H1 (cell line): ENCODE measurements around the gene TTBK1. TPM values are rescaled to one million over a fixed set of nuclear protein-coding genes. Genes with fewer than 3 reads are reported as not detected.

Experiments
- E2F6 ChIP-seq: IDR thresholded peaks from 2 replicates; pipeline ENCODE4 v1.6.1; 2012; ENCODE audit warnings: inconsistent platforms
- JUN ChIP-seq: IDR thresholded peaks from 2 replicates; pipeline ENCODE4 v1.6.1; 2011; ENCODE audit warnings: low read depth, mild to moderate bottlenecking, improper control_type of control experiment, low read length
- KDM1A ChIP-seq: fragments of 200-600, 300-600 bp; sonication (generic); IDR thresholded peaks from 2 replicates; pipeline ENCODE4 v1.7.1; 2016; ENCODE audit warnings: mild to moderate bottlenecking, low read length, borderline replicate concordance
- PHF8 ChIP-seq: fragments of 200-600 bp; sonication (generic); conservative IDR thresholded peaks from 2 replicates; pipeline ENCODE4 v1.7.1; 2012; ENCODE audit warnings: low read depth, mild to moderate bottlenecking, inconsistent platforms, low read length, moderate library complexity
- RXRA ChIP-seq: IDR thresholded peaks from 2 replicates; pipeline ENCODE4 v1.6.1; 2011; ENCODE audit warnings: low read depth, mild to moderate bottlenecking, low read length, moderate library complexity; ENCODE audit not compliant: insufficient read depth
- SAP30 ChIP-seq: fragments of 300-600 bp; sonication (generic); IDR thresholded peaks from 2 replicates; pipeline ENCODE4 v1.7.1; 2012; ENCODE audit warnings: low read length, moderate library complexity, mild to moderate bottlenecking, inconsistent platforms; ENCODE audit not compliant: insufficient read depth, insufficient replicate concordance
- SP2 ChIP-seq: IDR thresholded peaks from 2 replicates; pipeline ENCODE4 v1.6.1; 2012; ENCODE audit warnings: mild to moderate bottlenecking, low read length, inconsistent platforms
- TAF1 ChIP-seq: IDR thresholded peaks from 2 replicates; pipeline ENCODE4 v1.6.1; 2011; ENCODE audit warnings: mild to moderate bottlenecking, low read depth, low read length
- TCF12 ChIP-seq: IDR thresholded peaks from 2 replicates; pipeline ENCODE4 v1.6.1; 2011; ENCODE audit warnings: low read depth, mild to moderate bottlenecking, low read length
- polyA plus RNA-seq, 7 experiments: library from polyadenylated mRNA; depleted of rRNA in 3 of 7; stranded (reverse) in 5 of 7; unstranded in 2 of 7; fragments of >200 nt in 5 of 7; fragments of 200-250 nt in 2 of 7; gene quantifications; 1 replicate in 5 of 7; 2 replicates in 1 of 7; 4 replicates in 1 of 7; pipeline versions ENCODE4 v1.2.1 to v1.2.3, GENCODE V29; 2011 to 2013; ENCODE audit warnings: missing spikeins in 2 of 7, mixed read lengths in 2 of 7
- total RNA-seq: library from RNA; stranded (reverse); fragmentation: NEBNext Ultra II Directional; extraction: Animal tissue kit (Norgen Biotek cat#: 25700); gene quantifications from 2 replicates; pipeline ENCODE4 v1.2.1, GENCODE V29; 2021

Gene TTBK1
- total and polyA plus RNA-seq, 2 of the 8 experiments (the other 6 are each of a cell fraction or from before 2014, with no cell fraction given) = 0.53 to 1.6 TPM

- TF ChIP-seq SP2 (no peak), RXRA (no peak), KDM1A (no peak), TAF1 (peak; percentile 61), E2F6 (peak; percentile 72), PHF8 (peak; percentile 22; the same call in 1 of the 2 replicates), JUN (no peak), TCF12 (no peak), SAP30 (peak; percentile 54)
Measured at GRCh38 chr6:43308101-43308989, 65.1 kb downstream of the TTBK1 start, which contains the start of gene CRIP3 (continued).
